Endodermal cell (in vitro differentiated cells): ENCODE measurements around the gene ACKR3. TPM values are rescaled to one million over a fixed set of nuclear protein-coding genes. Genes with fewer than 3 reads are reported as not detected.

Source experiments
- DNase-seq: peaks from one replicate; pipeline ENCODE4 v3.0.0-alpha.2; 2017
- H3K27ac ChIP-seq: 2 replicates; pipeline ENCODE4 v1.5.1; 2013; ENCODE audit warnings: mild to moderate bottlenecking, low read depth, low read length, moderate library complexity
- H3K27me3 ChIP-seq: 2 replicates; pipeline ENCODE4 v1.6.1; 2013; ENCODE audit warnings: mild to moderate bottlenecking, low read length, moderate library complexity; ENCODE audit not compliant: insufficient read depth, control insufficient read depth, poor library complexity, severe bottlenecking
- H3K36me3 ChIP-seq: 2 replicates; pipeline ENCODE4 v1.7.0; 2013; ENCODE audit warnings: mild to moderate bottlenecking, low read length, moderate library complexity; ENCODE audit not compliant: control insufficient read depth, insufficient read depth
- H3K4me1 ChIP-seq: one replicate; pipeline ENCODE4 v1.7.0; 2013; ENCODE audit warnings: low read length; ENCODE audit not compliant: control insufficient read depth, insufficient read depth
- H3K4me3 ChIP-seq: 2 replicates; pipeline ENCODE4 v1.5.1; 2013; ENCODE audit warnings: mild to moderate bottlenecking, low read length, moderate library complexity
- H3K9ac ChIP-seq: 2 replicates; pipeline ENCODE4 v1.6.1; 2013; ENCODE audit warnings: mild to moderate bottlenecking, low read length, moderate library complexity; ENCODE audit not compliant: poor library complexity, severe bottlenecking; ENCODE audit errors: extremely low read depth
- H3K9me3 ChIP-seq: 2 replicates; pipeline ENCODE4 v1.6.1; 2013; ENCODE audit warnings: mild to moderate bottlenecking, low read length, moderate library complexity; ENCODE audit not compliant: control insufficient read depth
- H3K27ac Mint-ChIP-seq: 2 replicates; pipeline ENCODE4 v1.8.0; 2020; ENCODE audit warnings: mixed read lengths
- H3K27me3 Mint-ChIP-seq: 2 replicates; pipeline ENCODE4 v1.8.0; 2021; ENCODE audit warnings: mild to moderate bottlenecking, mixed read lengths; ENCODE audit not compliant: insufficient read depth
- H3K36me3 Mint-ChIP-seq: 2 replicates; pipeline ENCODE4 v1.8.0; 2020; ENCODE audit warnings: low read depth, mixed read lengths
- H3K4me1 Mint-ChIP-seq: 2 replicates; pipeline ENCODE4 v1.8.0; 2020; ENCODE audit warnings: mixed read lengths
- H3K4me3 Mint-ChIP-seq: 2 replicates; pipeline ENCODE4 v1.8.0; 2020; ENCODE audit warnings: mild to moderate bottlenecking, moderate library complexity, mixed read lengths
- H3K9me3 Mint-ChIP-seq: 2 replicates; pipeline ENCODE4 v1.8.0; 2020; ENCODE audit warnings: mild to moderate bottlenecking, mixed read lengths
- WGBS, 2 experiments: methylation state at CpG; one replicate each; pipeline versions ENCODE4 v1.1.5 to v1.1.7; 2013; ENCODE audit warnings: missing lambda C conversion rate in 2 of 2, mixed read lengths in 1 of 2; ENCODE audit not compliant: insufficient coverage in 1 of 2, insufficient read length in 1 of 2; 5-methylcytosine and 5-hydroxymethylcytosine counted together
- total RNA-seq, 2 donors: library from RNA; stranded (reverse); fragmentation: NEBNext Ultra II Directional in 1 of 2; extraction: Animal tissue kit (Norgen Biotek cat#: 25700) in 1 of 2; gene quantifications; 2 replicates in 1 of 2; 3 replicates in 1 of 2; pipeline ENCODE4 v1.2.1, GENCODE V29; 2021
- TF ChIP-seq, protein P1 (sequence below): fragments of 200-600 bp; sonication (generic); conservative IDR thresholded peaks from 2 replicates; pipeline ENCODE4 v1.5.0; 2021; ENCODE audit warnings: antibody characterized with exemption, mild to moderate bottlenecking

The ACKR3 gene
- total RNA-seq, 2 donors from 2014 or later: 76.9 to 110 TPM

- Mint-ChIP-seq H3K4me1 (peaks cover 27% of the 10 kb centered on the region), H3K9me3 (no peaks in the 10 kb centered on the region), H3K36me3 (no peaks in the 10 kb centered on the region), H3K27me3 (peaks cover 28% of the 10 kb centered on the region), H3K27ac (peak overlapping the region; percentile 22), H3K4me3 (peak overlapping the region; percentile 18)
- WGBS, 2 experiments: 93 to 98% methylated on average over 3 to 6 of the region's 6 CpGs
- Histone ChIP-seq H3K27me3 (no peaks in the 10 kb centered on the region), H3K9ac (no peak overlapping the region), H3K9me3 (no peaks in the 10 kb centered on the region), H3K27ac (no peak overlapping the region), H3K36me3 (no peaks in the 10 kb centered on the region), H3K4me1 (peaks cover 3% of the 10 kb centered on the region), H3K4me3 (no peak overlapping the region)
- TF ChIP-seq, protein P1, sequence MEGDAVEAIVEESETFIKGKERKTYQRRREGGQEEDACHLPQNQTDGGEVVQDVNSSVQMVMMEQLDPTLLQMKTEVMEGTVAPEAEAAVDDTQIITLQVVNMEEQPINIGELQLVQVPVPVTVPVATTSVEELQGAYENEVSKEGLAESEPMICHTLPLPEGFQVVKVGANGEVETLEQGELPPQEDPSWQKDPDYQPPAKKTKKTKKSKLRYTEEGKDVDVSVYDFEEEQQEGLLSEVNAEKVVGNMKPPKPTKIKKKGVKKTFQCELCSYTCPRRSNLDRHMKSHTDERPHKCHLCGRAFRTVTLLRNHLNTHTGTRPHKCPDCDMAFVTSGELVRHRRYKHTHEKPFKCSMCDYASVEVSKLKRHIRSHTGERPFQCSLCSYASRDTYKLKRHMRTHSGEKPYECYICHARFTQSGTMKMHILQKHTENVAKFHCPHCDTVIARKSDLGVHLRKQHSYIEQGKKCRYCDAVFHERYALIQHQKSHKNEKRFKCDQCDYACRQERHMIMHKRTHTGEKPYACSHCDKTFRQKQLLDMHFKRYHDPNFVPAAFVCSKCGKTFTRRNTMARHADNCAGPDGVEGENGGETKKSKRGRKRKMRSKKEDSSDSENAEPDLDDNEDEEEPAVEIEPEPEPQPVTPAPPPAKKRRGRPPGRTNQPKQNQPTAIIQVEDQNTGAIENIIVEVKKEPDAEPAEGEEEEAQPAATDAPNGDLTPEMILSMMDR: no peak
- no peak for DNase-seq
Measured at GRCh38 chr2:236622201-236622600, 52.6 kb downstream of the ACKR3 start.

- H3K4me1 ChIP-seq: peaks cover 1% of the 10 kb centered on the region
- Mint-ChIP-seq H3K36me3 (no peaks in the 10 kb centered on the region), H3K27ac (no peak overlapping the region), H3K4me3 (no peak overlapping the region), H3K9me3 (no peaks in the 10 kb centered on the region), H3K4me1 (peaks cover 23% of the 10 kb centered on the region), H3K27me3 (peaks cover 29% of the 10 kb centered on the region)
- no peaks in the 10 kb centered on the region for H3K9me3 ChIP-seq
- no peaks in the 10 kb centered on the region for H3K36me3 ChIP-seq
- TF ChIP-seq, protein P1: no peak
- H3K27me3 ChIP-seq: no peaks in the 10 kb centered on the region
- no peak overlapping the region for H3K27ac ChIP-seq
- DNase-seq: no peak
- H3K9ac ChIP-seq: no peak overlapping the region
- 94 to 100% methylated on average over 7 to 9 of the region's 9 CpGs for WGBS, 2 experiments
- H3K4me3 ChIP-seq: no peak overlapping the region
Measured at GRCh38 chr2:236622660-236623059, 53.0 kb downstream of the ACKR3 start.

DNA sequence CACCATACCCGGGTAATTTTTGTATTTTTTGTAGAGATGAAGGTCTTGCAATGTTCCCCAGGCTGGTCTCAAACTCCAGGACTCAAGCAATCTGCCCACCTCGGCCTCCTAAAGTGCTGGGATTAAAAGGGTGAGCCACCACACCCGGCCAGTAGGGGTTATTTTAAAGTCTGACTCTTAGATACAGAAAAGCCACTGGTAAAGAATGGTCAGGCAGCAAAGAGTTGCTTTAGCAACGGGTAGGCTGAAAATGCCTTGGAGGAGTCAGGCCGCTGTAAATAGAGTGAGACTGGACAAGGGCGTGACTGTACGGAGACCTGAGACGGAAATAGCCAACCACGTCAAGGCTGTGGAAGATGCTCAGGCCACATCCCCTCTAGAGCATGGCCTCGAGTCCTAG is 54.2 kb downstream of the ACKR3 start:
- WGBS, 2 experiments: 91 to 93% methylated on average over 9 to 10 of the region's 10 CpGs
- Histone ChIP-seq H3K4me3 (no peak overlapping the region), H3K4me1 (no peaks in the 10 kb centered on the region), H3K9me3 (no peaks in the 10 kb centered on the region), H3K27me3 (no peaks in the 10 kb centered on the region), H3K9ac (no peak overlapping the region), H3K27ac (no peak overlapping the region), H3K36me3 (no peaks in the 10 kb centered on the region)
- Mint-ChIP-seq H3K27ac (no peak overlapping the region), H3K9me3 (no peaks in the 10 kb centered on the region), H3K4me3 (no peak overlapping the region), H3K4me1 (peaks cover 17% of the 10 kb centered on the region), H3K27me3 (peaks cover 27% of the 10 kb centered on the region), H3K36me3 (no peaks in the 10 kb centered on the region)
- no peak for DNase-seq
- TF ChIP-seq, protein P1: peak; percentile 62
